Right ventricle myocardium inferior (tissue), 1 donor: ENCODE data around the gene BTN1A1. TPM values are rescaled to one million over a fixed set of nuclear protein-coding genes. Genes with fewer than 3 reads are reported as not detected.

ENCODE experiments used
- ATAC-seq: fragments of 200-7000 bp; cut with Tn5 transposase; one replicate; pipeline ENCODE4 v1.9.1; 2020; ENCODE audit warnings: mild to moderate bottlenecking, moderate library complexity
- DNase-seq: peaks from one replicate; pipeline ENCODE4 v3.0.0; 2021; ENCODE audit errors: missing footprints
- intact Hi-C: fragments of 100-400 bp; cut with DNase I; formaldehyde crosslinking; loops from one replicate; pipeline ENCODE4 v1.11.0; 2022
- total RNA-seq: library from RNA; stranded (reverse); fragmentation: NEBNext Ultra II Directional; extraction: Animal tissue kit (Norgen Biotek cat#: 25700); gene quantifications from one replicate; pipeline ENCODE4 v1.2.1, GENCODE V29; 2021
- donor health status: DM: no; HTN: yes; CAD: no; lungs with severe emphysema.

Gene BTN1A1
- total RNA-seq, 1 donor from 2014 or later, result not detected

GRCh38 chr6:26474439-26474881 lies 25.6 kb upstream of the BTN1A1 start:
- DNase-seq (no peak), ATAC-seq (no peak)
- intact Hi-C loops, result loop anchor here (2.0 kb wide), 1 partner anchor 46 kb away; no protein-coding TSS in a partner anchor

DNA sequence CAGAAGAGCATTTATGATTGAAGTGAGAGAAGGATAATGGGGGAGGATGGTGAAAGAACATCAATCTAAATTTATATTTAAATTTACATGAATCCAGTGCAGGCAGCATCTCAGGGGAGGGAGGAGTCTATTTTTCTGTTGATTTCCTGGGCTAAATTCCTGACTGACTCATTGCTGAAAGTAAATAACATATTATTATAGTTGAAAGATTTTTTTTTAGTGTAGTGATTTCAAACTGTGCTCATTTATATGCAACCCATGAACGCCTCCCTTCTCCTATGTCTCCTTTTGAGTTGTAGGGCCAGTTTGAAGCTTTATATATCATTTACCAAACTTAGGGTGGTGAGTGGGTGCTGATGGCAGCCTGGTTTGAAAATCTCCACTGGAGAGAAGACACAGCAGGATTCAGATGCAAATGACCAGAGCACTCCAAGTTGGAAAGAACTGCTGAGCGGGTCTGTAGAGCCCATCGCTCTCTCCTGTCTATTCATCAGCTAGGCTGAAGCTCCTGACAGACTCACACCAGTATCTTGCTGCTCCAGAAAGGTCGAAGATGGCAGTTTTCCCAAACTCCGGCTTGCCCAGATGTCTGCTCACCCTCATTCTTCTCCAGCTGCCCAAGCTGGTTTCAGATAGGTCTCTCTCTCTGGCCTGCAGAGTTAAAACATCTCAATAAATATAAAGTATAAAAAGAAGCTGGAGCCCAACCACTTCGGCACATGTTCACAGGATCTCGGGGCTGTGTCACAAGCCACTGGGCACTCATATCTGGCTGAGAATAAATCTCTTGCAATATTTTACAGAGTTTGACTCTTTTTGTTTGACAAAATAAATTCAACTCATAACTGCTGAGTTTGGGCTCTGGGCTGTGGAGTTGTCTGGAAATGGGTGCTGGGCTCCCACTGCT lies 24.0 kb upstream of the BTN1A1 start:
- DNase-seq, result no peak
- intact Hi-C loops, result loop anchor here (2.0 kb wide), 1 partner anchor 45 kb away; no protein-coding TSS in a partner anchor
- no peak for ATAC-seq

GRCh38 chr6:26476896-26477295 lies 23.2 kb upstream of the BTN1A1 start:
- no peak for ATAC-seq
- intact Hi-C loops, result no loop called here

DNA sequence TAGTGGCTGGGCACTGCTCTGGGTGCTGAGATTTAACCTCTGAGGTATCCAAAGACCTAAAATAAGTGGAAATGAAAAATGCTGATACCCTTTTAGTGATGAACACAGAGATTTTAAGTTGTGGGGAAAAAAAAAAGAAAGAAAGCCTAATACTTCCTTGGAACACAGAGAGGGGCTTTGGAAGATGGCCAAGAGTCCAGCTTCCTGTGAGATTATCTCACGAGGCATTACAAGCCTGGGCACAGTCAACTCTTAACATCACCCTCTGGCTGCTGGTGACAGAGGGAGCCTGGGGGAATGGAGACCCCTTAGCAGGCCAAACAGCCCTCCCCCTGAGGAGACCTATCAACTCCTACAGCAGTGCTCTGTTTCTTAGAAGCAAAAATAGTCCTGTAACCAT lies 22.7 kb upstream of the BTN1A1 start:
- intact Hi-C loops, result no loop called here
- no peak for ATAC-seq
- no peak for DNase-seq

More at GRCh38 chr6:26476896-26477295, 23.2 kb upstream of the BTN1A1 start:
- DNase-seq, result no peak

- no peak for ATAC-seq
- intact Hi-C loops, result no loop called here
- DNase-seq, result no peak
Measured at GRCh38 chr6:26478100-26478984, 21.8 kb upstream of the BTN1A1 start.

DNA sequence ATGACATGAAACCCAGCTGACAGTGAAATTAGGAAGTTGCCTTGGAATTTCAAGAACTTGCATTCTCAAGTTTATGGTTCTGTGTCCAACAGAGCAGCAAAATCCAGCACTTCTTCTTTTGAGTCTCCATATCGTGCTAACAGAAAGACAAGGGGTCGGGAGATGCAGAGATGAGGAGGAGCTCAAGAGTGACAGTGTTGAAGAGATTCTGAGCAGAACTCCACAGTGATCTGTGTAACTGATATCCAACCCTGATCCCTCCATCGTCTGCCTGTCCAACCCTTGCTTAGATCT lies 21.2 kb upstream of the BTN1A1 start:
- intact Hi-C loops, result no loop called here
- ATAC-seq (no peak), DNase-seq (no peak)

GRCh38 chr6:26482338-26482737 lies 17.8 kb upstream of the BTN1A1 start:
- ATAC-seq (no peak), DNase-seq (no peak)
- intact Hi-C loops, result no loop called here

DNA sequence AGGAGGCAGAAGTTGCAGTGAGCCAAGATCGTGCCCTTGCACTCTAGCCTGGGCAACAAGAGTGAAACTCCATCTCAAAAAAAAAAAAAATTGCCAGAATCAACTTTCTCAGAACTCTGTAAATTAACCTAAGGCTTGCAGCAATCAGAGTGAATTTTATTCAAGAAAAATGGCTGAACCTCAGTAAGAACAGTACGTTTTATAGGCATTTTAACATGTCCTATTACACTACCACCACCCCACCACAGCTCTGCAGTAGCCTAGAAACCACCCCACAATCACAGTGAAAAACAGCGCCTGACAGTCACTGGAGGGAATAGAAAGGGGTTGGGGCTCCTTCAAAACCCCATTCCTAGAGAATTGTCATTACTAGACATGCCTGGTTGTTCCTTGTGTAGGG lies 16.4 kb upstream of the BTN1A1 start:
- ATAC-seq, result no peak
- intact Hi-C loops, result no loop called here
- no peak for DNase-seq

GRCh38 chr6:26484161-26484560 lies 15.9 kb upstream of the BTN1A1 start:
- intact Hi-C loops, result no loop called here
- DNase-seq (no peak), ATAC-seq (no peak)

GRCh38 chr6:26485112-26485780 lies 14.9 kb upstream of the BTN1A1 start:
- intact Hi-C loops, result no loop called here
- DNase-seq, result no peak
- ATAC-seq, result no peak

DNA sequence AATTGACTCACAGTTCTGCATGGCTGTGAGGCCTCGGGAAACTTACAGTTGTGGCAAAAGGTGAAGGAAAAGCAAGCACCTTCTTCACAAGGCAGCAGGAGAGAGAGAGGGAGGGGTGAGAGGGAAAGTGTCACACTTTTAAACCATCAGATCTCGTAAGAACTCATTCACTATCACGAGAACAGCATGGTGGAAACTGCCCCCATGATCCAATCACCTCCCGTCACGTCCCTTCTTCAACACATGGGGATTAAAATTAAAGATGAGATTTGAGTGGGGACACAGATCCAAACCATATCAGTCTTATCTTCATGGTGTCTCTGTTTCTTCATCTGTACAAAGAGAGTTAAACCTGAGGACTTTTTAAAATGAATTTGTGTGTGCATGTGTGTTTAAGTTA lies 13.7 kb upstream of the BTN1A1 start:
- ATAC-seq (no peak), DNase-seq (no peak)
- intact Hi-C loops, result no loop called here

DNA sequence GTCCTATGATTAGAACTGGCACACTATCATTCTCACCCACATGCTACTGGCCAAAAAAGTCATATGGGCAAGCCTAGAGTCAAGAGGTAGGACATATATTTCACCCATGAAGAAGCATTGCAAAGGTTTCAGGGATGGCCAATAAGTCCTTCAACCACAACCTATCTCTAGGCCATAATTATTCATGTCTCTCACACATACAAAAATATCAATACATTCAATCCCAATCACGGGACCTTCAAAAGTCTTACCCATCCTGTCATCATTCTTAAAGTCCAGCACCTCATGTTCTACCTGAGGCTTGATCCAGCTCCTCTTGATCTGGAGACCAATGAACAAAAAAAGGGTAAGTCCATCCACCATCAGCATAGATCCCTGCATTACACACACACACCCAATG lies 12.6 kb upstream of the BTN1A1 start:
- ATAC-seq (no peak), DNase-seq (no peak)
- intact Hi-C loops, result no loop called here

DNA sequence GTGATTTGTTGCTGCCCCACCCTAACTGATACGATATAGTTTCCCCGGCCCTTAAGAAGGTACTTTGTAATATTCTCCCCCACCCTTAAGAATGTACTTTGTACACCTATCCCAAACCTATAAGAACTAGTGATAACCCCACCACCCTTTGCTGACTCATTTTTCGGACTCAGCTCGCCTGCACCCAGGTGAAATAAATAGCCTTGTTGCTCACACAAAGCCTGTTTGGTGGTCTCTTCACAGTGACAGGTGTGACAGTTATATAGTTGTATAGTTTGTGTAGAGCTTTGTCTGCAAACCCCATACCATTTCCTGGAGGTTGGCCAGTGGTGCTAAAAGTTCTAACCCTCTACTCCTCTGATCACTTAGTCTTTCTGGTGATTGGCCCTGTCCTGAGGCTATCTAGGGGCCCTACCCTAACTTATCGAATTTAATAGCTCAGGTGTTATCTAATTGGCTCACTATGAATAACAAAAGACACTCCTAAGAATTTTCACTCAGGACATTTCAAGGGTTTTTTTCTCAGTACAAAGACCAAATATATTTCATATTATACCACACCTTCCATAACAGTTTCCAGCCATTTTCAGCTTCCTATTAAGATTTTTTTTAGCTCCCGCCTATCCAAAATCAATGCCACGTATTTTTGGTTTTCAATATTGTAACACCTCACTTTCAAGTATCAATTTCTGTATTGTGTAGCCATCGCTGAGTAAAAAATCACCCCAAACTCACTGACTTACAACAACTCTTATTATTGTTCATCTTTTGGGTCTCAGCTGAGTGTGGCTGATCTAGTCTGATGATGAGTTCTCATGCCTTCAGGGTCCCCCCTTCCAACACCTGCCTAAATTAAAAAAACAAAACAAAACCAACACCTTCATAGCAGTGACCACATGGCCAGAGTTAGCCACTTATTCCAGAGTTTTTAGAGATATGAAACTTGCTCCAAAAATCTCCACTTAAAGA lies 9.8 kb upstream of the BTN1A1 start:
- ATAC-seq (no peak), DNase-seq (no peak)
- intact Hi-C loops, result no loop called here

DNA sequence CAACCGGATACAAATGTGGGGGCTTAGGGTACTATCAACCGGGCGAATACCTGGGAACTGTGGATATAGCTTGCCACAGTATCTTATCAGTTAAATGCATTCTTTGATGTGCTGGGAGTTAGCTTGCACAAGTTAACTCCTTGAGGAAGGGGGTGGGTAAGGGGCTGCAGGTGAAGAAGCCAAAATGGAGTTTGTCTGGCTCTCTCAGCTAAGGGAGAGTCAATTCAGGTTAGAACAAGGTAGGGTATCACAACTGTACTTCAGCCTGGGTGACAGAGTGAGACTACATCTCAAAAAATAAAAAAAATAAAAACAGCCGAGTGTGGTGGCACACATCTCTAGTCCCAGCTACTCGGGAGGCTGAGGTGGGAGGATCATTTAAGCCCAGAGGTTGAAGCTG lies 8.5 kb upstream of the BTN1A1 start:
- intact Hi-C loops, result no loop called here
- ATAC-seq, result no peak
- DNase-seq, result no peak

DNA sequence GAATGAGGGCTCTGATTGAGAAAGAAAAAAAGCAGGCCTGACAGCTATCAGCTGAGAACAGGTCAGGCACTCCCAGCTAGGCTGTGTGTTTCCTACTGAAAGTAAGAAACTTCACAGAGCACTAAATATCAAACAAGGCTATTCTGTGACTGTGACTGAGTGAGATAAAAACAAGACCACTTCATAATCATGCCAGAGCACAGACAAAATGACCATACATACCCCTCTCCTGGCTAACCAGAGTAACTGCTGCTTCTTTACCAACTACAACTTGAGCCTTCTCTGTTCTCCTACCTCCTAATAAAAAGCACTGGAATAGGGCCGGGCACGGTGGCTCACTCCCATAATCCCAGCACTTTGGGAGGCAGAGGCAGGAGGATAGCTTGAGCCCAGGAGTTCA lies 6.8 kb upstream of the BTN1A1 start:
- intact Hi-C loops, result no loop called here
- no peak for ATAC-seq
- no peak for DNase-seq

DNA sequence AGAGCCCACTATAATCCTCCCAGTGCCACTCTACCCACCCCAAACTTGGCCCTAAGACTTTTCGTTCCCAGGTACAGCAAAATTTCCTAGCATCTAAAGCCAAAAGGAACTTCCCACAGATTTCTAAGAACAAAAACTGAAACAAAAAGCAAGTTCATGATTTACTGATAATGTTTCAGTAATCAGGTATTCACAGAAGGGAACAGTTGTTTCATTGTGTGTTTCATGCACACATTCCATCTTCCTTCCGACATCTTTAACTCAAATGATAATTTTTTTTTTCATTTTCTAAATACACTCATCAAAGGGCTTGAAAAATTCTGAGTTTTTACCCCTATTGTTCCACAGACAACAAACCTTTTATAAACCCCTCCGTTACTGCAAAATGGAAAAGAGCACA lies 6.0 kb upstream of the BTN1A1 start:
- no peak for DNase-seq
- no peak for ATAC-seq
- intact Hi-C loops, result no loop called here

GRCh38 chr6:26495281-26495680 lies 4.8 kb upstream of the BTN1A1 start:
- no peak for DNase-seq

GRCh38 chr6:26497610-26498009 lies 2.5 kb upstream of the BTN1A1 start:
- intact Hi-C loops, result no loop called here
- no peak for ATAC-seq

More at GRCh38 chr6:26495281-26495680, 4.8 kb upstream of the BTN1A1 start:
- intact Hi-C loops, result no loop called here
- ATAC-seq, result no peak

More at GRCh38 chr6:26497610-26498009, 2.5 kb upstream of the BTN1A1 start:
- DNase-seq, result no peak
